A673 (cell line): ENCODE measurements around the gene GRIK1. TPM values are rescaled to one million over a fixed set of nuclear protein-coding genes. Genes with fewer than 3 reads are reported as not detected.

ENCODE experiments used
- BruUV-seq: library from RNA; stranded (reverse); fragments of 400-500 nt; replicated peaks from 2 replicates; lab custom pipeline; 2021; lab: Mats Ljungman, UMichigan
- CTCF ChIA-PET: fragments of 300-600 bp; sonication (Branson Sonifier 250); formaldehyde crosslinking; loops from one replicate; lab custom pipeline; 2022; ENCODE audit warnings: antibody characterized with exemption; lab: Charles Lee
- POLR2A ChIA-PET: fragments of 300-600 bp; sonication (Branson Sonifier 250); formaldehyde crosslinking; loops from one replicate; lab custom pipeline; 2022; ENCODE audit warnings: antibody characterized with exemption; ENCODE audit not compliant: low non-redundant PET; lab: Charles Lee
- DNase-seq: peaks from one replicate; pipeline ENCODE4 v3.0.0-alpha.2; 2015; ENCODE audit warnings: low spot score
- H3K27ac ChIP-seq: fragments of 200-600 bp; sonication (generic); 2 replicates; pipeline ENCODE4 v1.5.1; 2016; ENCODE audit warnings: mixed run types, low read depth, mild to moderate bottlenecking, mixed read lengths, antibody characterized with exemption, low read length; ENCODE audit not compliant: poor library complexity, severe bottlenecking
- H3K27me3 ChIP-seq: fragments of 200-600 bp; sonication (generic); replicated peaks from 2 replicates; pipeline ENCODE4 v1.6.1; 2017; ENCODE audit warnings: mixed run types, low read depth, mild to moderate bottlenecking, mixed read lengths, antibody characterized with exemption, low read length; ENCODE audit not compliant: insufficient read depth, poor library complexity
- H3K36me3 ChIP-seq: fragments of 200-600 bp; sonication (generic); 2 replicates; pipeline ENCODE4 v1.6.1; 2016; ENCODE audit warnings: mixed run types, mild to moderate bottlenecking, mixed read lengths, antibody characterized with exemption, low read length; ENCODE audit not compliant: insufficient read depth, poor library complexity, severe bottlenecking
- H3K4me1 ChIP-seq: fragments of 200-600 bp; sonication (generic); 2 replicates; pipeline ENCODE4 v1.6.1; 2017; ENCODE audit warnings: mixed run types, mild to moderate bottlenecking, mixed read lengths, antibody characterized with exemption, low read length; ENCODE audit not compliant: insufficient read depth, poor library complexity, severe bottlenecking
- H3K4me3 ChIP-seq: fragments of 200-600 bp; sonication (generic); 2 replicates; pipeline ENCODE4 v1.5.1; 2016; ENCODE audit warnings: low read depth, mixed run types, mild to moderate bottlenecking, mixed read lengths, low read length; ENCODE audit not compliant: poor library complexity, severe bottlenecking
- H3K9me3 ChIP-seq: fragments of 200-600 bp; sonication (generic); 2 replicates; pipeline ENCODE4 v1.6.1; 2016; ENCODE audit warnings: mixed run types, low read depth, mild to moderate bottlenecking, mixed read lengths, antibody characterized with exemption, low read length; ENCODE audit not compliant: poor library complexity, severe bottlenecking
- CTCF ChIP-seq: fragments of 300-800, 200-600 bp; sonication (generic); conservative IDR thresholded peaks from 2 replicates; pipeline ENCODE4 v1.5.1; 2017; ENCODE audit warnings: low read depth, mild to moderate bottlenecking, antibody characterized with exemption, low read length, moderate library complexity, mixed read lengths
- EZH2 ChIP-seq: fragments of 200-600 bp; sonication (generic); IDR thresholded peaks from 2 replicates; pipeline ENCODE4 v1.6.1; 2017; ENCODE audit warnings: borderline replicate concordance, low read depth, mild to moderate bottlenecking, mixed read lengths, antibody characterized with exemption, low read length; ENCODE audit not compliant: poor library complexity, severe bottlenecking
- intact Hi-C: fragments of 100-400 bp; cut with micrococcal nuclease; formaldehyde crosslinking; loops from one replicate; pipeline ENCODE4 v1.10.0; 2022; ENCODE audit not compliant: unreplicated experiment
- total RNA-seq: library from RNA; stranded (reverse); gene quantifications from 2 replicates; pipeline ENCODE4 v1.2.3, GENCODE V29; 2021

GRIK1 gene
- total RNA-seq, 1 experiment from 2014 or later, result 0.67 TPM

GRCh38 chr21:29634418-29634817 lies 305.4 kb downstream of the GRIK1 start:
- no peak overlapping the region for H3K27ac ChIP-seq
- H3K27me3 ChIP-seq, result no peaks in the 10 kb centered on the region
- ChIA-PET POLR2A (no interaction called here), CTCF (no interaction called here)
- H3K36me3 ChIP-seq, result no peaks in the 10 kb centered on the region
- no peak overlapping the region for H3K4me3 ChIP-seq
- DNase-seq, result no peak
- no TSS peak for BruUV-seq
- intact Hi-C loops, result no loop called here
- H3K9me3 ChIP-seq, result no peaks in the 10 kb centered on the region
- TF ChIP-seq EZH2 (no peak), CTCF (no peak)
- H3K4me1 ChIP-seq, result no peaks in the 10 kb centered on the region

- TF ChIP-seq CTCF, result no peak
- intact Hi-C loops, result no loop called here
- no peaks in the 10 kb centered on the region for H3K27me3 ChIP-seq
- POLR2A ChIA-PET, result no interaction called here
- DNase-seq, result no peak
- CTCF ChIA-PET, result no interaction called here
- no TSS peak for BruUV-seq
- H3K27ac ChIP-seq, result no peak overlapping the region
- H3K4me1 ChIP-seq, result no peaks in the 10 kb centered on the region
- no peaks in the 10 kb centered on the region for H3K36me3 ChIP-seq
- H3K9me3 ChIP-seq, result no peaks in the 10 kb centered on the region
- no peak overlapping the region for H3K4me3 ChIP-seq
Observed at GRCh38 chr21:29633756-29634155, 306.0 kb downstream of the GRIK1 start.

GRCh38 chr21:29630441-29630840 lies 309.4 kb downstream of the GRIK1 start:
- Histone ChIP-seq H3K4me1 (no peaks in the 10 kb centered on the region), H3K27ac (no peak overlapping the region), H3K36me3 (no peaks in the 10 kb centered on the region), H3K27me3 (no peaks in the 10 kb centered on the region), H3K4me3 (no peak overlapping the region), H3K9me3 (no peaks in the 10 kb centered on the region)
- BruUV-seq, result no TSS peak
- TF ChIP-seq CTCF (no peak), EZH2 (no peak)
- intact Hi-C loops, result no loop called here
- ChIA-PET POLR2A (no interaction called here), CTCF (no interaction called here)
- no peak for DNase-seq
